ENCODE data around the gene RBM20.
"Not testable (repeated sequence)": the region's sequence is repeated elsewhere in the genome, so short reads cannot be mapped to it uniquely, and the experiment has no call there.

RBM20 gene

GRCh38 chr10:110649347-110650264, 5.5 kb downstream of the RBM20 start:
- no peak for DNase-seq

- DNase-seq, result no peak
Measured at GRCh38 chr10:110650265-110650668, 6.1 kb downstream of the RBM20 start.

- no peak for DNase-seq
Measured at GRCh38 chr10:110651044-110651958, 7.2 kb downstream of the RBM20 start.

GRCh38 chr10:110652475-110653118, 8.5 kb downstream of the RBM20 start:
- DNase-seq, result no peak

GRCh38 chr10:110655320-110655719, 11.2 kb downstream of the RBM20 start:
- DNase-seq, result no peak

- no peak for DNase-seq
Measured at GRCh38 chr10:110656612-110657011, 12.5 kb downstream of the RBM20 start.

- DNase-seq, result no peak
Measured at GRCh38 chr10:110657973-110658691, 14.0 kb downstream of the RBM20 start.

- DNase-seq, result no peak
Measured at GRCh38 chr10:110659558-110659957, 15.4 kb downstream of the RBM20 start.

- not testable (repeated sequence) for DNase-seq
Measured at GRCh38 chr10:110660289-110660688, 16.2 kb downstream of the RBM20 start.

GRCh38 chr10:110661292-110661691, 17.2 kb downstream of the RBM20 start:
- no peak for DNase-seq

- DNase-seq, result no peak
Measured at GRCh38 chr10:110664483-110665420, 20.6 kb downstream of the RBM20 start.

- DNase-seq, result not testable (repeated sequence)
Measured at GRCh38 chr10:110666259-110666658, 22.1 kb downstream of the RBM20 start.

- no peak for DNase-seq
Measured at GRCh38 chr10:110666673-110667072, 22.5 kb downstream of the RBM20 start.

- no peak for DNase-seq
Measured at GRCh38 chr10:110667620-110668343, 23.6 kb downstream of the RBM20 start.

- DNase-seq, result no peak
Measured at GRCh38 chr10:110668443-110668842, 24.3 kb downstream of the RBM20 start.

GRCh38 chr10:110670335-110670734, 26.2 kb downstream of the RBM20 start:
- DNase-seq, result no peak

- peak; percentile 85 for DNase-seq
Measured at GRCh38 chr10:110671788-110672579, 27.8 kb downstream of the RBM20 start.

GRCh38 chr10:110672580-110672919, 28.4 kb downstream of the RBM20 start:
- peak; percentile 49 for DNase-seq

- no peak for DNase-seq
Measured at GRCh38 chr10:110676016-110676415, 31.9 kb downstream of the RBM20 start.

All from hematopoietic multipotent progenitor cell treated with erythropoietin and hydrocortisone succinate and interleukin-3 and kit ligand, for 8 days (in vitro differentiated cells).